ENCODE measurements around the gene OR51G2.
"Not testable (repeated sequence)": the region's sequence is repeated elsewhere in the genome, so short reads cannot be mapped to it uniquely, and the experiment has no call there.

The OR51G2 gene

DNA sequence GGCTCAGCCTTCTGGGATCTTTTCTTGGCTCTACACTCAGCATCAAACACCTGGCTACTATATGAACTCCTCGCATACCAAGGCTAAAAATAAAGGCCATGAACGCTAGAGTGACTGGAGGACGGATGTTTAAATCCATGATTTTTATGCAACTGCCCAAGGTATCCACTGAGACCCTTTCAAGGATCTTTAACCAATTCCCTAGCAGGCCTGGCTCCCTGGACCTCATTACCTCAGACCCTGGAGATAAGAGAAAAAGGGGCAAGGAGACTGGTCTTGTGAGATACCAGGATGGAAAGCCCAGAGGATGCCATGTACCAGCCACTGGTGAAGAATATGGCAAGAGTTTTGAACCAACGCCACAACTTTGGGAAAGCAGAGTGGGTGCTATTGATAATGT is at the start of gene OR51G2:
Gene OR51G2 (minus strand): TSS at position 101 of the 400 bp plus-strand sequence. CDS start 3,687 bp downstream, outside the sequence.
- no peak for DNase-seq (ENCODE audit: low spot score)

DNA sequence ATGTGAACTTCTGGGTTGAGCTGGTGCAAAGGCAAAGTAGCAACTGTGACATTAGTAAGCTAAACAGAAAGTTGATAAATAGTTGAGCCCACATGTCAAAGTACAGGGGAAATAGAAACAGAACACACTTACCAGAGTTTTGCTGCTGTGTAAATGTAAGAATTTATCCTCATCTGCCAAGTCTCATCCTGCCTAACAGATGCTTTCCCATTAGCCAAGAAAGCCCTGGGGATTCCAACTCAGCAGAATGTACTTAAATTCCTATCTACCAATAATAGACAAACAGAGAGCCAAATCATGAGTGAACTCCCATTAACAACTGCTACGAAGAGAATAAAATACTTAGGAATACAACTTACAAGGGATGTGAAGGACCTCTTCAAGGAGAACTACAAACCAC is 43.7 kb upstream of the OR51G2 start:
- no peak for DNase-seq (ENCODE audit: low spot score)

DNA sequence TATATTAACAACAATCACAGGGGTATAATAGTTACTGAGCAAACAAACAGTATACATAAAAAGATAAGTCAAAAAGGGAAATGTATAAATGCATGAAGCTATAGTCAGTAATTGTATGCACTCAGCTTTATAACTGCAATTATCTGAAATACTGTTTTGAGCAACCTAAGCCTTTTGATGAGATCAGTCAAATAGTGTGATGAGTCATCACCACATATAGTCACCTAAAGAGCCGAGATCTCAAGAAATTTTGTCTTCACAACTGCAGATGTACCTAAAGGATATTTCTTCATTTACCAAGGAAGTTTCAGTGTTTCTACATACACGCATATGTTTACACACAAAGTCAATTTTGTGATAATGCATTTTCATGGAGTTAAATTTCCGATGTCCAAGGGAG is 41.7 kb upstream of the OR51G2 start:
- DNase-seq (ENCODE audit: low spot score): no peak

DNA sequence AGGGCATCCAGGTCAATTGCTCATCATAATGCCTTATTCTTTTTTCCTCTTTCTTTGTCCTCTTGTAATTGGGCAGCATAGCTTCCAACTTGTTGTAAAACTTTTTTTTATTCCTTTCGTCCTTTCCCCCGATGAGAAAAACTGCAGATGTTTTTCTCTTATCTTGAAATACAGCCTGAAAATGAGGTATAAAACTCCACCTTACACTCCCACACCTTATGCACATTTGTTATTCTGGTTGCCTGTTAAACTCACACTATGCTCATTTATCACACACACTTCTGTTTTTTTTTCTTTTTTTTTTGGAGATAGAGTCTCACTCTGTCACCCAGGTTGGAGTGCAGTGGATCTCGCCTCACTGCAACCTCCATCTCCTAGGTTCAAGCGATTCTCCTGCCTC is 38.2 kb upstream of the OR51G2 start:
- DNase-seq (ENCODE audit: low spot score): no peak

GRCh38 chr11:4955613-4956012 is 36.5 kb upstream of the OR51G2 start, which contains the start of gene OR51A2:
Gene OR51A2, minus strand, starts transcription at chr11:4955713. Its CDS starts 0 bp downstream, at chr11:4955713.
- not testable (repeated sequence) for DNase-seq (ENCODE audit: low spot score)

DNA sequence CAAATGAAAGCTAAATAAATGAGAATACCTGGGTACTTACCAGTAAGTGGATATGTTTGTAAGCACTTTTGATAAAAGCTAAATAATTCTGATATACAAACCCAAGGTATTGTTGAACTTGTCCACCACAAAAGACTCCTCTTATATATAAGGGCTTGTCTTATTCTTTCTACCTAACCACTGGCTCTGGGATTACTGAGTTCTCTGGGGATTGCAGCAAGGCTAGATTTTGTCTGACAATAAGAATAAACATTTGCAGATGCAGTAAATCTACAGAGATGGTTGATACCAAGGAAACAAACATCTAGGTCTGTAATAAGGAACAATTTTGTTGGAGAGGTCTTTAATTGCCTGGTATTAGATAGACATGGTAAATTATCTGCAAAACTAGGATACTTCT is 28.4 kb upstream of the OR51G2 start, which contains the start of gene OR51A4:
Gene OR51A4 (minus strand): TSS at position 101 of the 400 bp plus-strand sequence. CDS start 505 bp downstream, outside the sequence.
- DNase-seq (ENCODE audit: low spot score): no peak

DNA sequence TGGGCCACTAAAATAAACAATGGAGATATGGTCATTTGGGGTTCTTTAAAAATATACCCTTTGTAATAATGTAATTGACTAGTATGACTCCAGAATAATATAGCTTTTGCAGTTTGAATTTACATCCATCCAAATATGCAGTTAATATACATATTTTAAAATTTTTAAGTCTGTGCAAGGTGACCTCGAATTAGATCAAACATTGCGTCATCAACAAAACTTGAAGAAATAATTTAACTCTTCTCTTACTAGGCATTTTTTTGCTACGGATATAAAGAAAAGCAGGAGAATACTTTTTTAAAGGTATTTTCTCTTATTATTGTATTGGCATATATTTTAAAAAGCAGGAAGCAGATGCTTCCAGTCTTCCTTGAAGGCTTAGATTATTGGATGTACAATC is 17.6 kb upstream of the OR51G2 start:
- no peak for DNase-seq (ENCODE audit: low spot score)

DNA sequence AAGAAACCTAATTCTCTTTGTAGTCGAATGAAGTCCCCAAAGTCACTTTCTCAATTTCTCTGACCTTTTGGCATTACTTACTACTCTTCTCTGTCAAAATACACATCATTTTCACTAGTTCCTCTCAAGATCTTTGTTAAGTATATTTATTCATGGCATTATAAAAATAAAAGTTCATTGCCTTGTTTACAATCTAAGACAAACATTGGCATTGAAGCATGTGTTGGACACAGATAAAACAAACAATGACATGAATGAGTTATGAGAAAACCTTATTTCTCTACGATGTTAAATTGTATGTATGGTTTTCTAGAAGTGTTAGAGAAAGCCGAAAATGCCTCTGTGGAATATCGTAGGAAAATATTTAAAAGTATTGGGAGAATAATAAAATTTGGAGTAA is 13.6 kb upstream of the OR51G2 start:
- no peak for DNase-seq (ENCODE audit: low spot score)

DNA sequence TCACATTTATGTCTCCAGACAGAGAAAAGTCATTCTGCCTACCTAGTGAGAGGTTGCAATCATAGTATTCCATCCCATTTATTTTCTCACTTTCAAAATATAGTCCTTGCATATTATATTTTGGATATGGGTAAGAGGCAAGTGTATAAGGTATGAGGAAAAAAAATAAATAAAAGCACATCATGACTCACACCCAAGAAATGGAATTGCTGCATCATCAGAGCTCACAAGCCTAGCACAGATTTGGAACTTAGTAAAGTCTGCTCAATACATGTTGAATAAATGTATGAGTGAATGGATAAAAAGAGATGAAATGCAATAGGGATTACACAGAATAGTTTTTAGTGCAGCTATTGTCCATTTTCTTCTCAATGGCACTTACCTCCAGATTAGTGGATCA is 7.5 kb upstream of the OR51G2 start:
- no peak for DNase-seq (ENCODE audit: low spot score)

GRCh38 chr11:4924239-4924638 is 5.1 kb upstream of the OR51G2 start, which contains the start of gene OR51G1:
Gene OR51G1, minus strand, starts transcription at chr11:4924339. Its CDS starts 0 bp downstream, at chr11:4924339.
- no peak for DNase-seq (ENCODE audit: low spot score)

DNA sequence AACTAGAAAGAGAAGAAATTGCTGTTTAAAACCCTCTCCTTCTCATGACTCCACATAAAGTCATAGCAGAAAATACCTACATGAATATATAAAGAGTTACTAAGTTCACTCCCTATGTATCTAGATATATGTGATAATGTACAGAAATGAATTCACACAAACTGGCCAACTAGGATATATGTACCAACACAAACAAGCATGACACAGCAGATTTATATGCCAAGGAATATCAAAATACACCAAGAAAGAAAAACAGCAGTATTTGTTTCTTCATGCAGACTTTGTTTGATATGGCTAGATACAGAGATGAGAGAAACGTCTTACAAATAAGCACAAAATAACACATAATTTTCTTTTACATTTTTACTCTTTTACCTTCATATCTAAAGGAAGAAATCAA is 3.2 kb upstream of the OR51G2 start:
- no peak for DNase-seq (ENCODE audit: low spot score)

DNA sequence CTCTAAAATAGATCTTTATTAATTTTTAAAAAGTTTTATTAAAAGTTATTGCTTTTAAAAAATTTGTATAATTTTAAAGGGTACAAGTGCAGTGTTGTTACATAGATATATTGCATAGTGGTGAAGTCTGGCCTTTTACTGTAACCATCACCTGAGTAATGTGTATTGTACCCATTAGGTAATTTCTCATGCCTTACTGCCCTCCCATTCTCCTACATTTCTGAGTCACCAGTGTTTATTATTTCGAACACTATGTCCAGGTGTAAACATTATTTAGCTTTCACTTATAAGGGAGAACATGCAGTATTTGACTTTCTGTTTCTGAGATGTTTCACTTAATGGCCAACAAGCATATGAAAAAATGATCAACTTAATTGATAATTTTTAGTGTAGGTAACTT is 2.6 kb upstream of the OR51G2 start:
- no peak for DNase-seq (ENCODE audit: low spot score)

- no peak for DNase-seq (ENCODE audit: low spot score)
Observed at GRCh38 chr11:4916581-4916980, 2.6 kb downstream of the OR51G2 start.

GRCh38 chr11:4903484-4903883 is 15.7 kb downstream of the OR51G2 start, which contains the start of gene OR51A7:
Gene OR51A7, plus strand, starts transcription at chr11:4903783. Its CDS starts 3,587 bp downstream, at chr11:4907370.
- no peak for DNase-seq (ENCODE audit: low spot score)

DNA sequence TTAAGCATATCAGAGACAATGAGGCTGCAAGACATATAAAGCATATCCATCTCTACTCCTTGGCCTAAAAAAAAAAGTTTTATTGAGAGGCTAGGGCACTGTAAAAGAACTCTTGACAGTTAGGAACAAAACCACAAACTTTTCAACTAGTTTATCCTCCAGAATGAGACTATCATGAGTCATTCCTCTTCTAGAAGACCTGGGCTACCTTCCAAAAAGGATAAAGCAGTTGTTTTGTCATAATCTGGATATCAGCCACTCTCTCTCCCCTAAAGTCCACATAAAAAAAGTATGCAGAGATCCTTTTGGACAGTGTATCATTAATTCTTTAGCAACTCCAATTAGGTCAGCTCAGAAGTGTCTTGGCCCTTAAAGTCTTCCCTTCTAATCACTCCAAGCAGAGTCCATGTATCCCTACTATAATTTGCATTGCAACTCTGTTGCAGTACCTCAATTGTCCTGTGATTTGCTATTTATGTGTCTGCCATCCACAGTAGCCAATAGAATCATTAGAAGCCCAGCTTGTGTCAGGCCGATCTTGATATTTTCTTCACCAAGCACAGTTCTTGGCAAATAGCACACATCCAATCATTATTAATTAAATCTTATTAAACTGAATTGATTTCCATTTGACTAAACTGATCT is 27.0 kb downstream of the OR51G2 start:
- no peak for DNase-seq (ENCODE audit: low spot score)

GRCh38 chr11:4890279-4890678 is 28.9 kb downstream of the OR51G2 start:
- no peak for DNase-seq (ENCODE audit: low spot score)

GRCh38 chr11:4887591-4887990 is 31.6 kb downstream of the OR51G2 start:
- no peak for DNase-seq (ENCODE audit: low spot score)

DNA sequence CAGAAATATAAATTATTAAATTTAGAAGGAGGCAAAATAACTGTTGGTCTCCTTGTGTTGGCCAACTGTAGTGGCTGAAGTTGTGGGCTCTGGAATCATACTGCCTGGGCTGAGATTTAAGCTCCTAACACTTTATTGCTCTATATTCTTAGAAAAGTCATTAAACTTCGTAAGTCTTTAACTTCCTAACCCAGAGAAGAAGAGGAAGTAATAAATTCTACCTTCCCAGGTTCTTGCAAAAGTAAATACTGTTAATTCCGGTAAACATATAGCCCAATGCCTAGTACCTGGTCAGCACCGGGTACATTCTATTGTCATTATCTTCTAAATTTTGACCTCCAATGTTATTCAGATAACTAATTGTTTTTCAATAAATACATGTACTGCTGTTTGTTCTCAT is 33.0 kb downstream of the OR51G2 start:
- no peak for DNase-seq (ENCODE audit: low spot score)

DNA sequence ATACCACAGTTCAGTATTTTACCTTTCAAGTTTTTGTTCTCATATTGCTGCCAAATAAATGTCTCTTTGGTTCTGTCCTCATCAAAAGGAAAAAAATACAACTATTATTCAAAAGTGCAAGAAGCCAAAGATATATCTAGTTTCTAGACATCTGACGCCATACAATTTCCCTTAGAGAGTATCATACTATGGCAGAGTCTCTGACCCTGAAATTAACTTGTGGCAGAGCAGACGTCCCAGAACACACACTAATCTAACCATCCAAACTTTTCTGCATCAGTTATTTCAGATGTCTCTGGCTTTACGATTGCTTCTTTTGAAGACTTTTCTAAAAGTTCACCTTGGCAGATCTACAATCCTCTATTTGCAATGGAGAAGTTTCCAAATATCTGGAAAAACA is 34.8 kb downstream of the OR51G2 start:
- no peak for DNase-seq (ENCODE audit: low spot score)

DNA sequence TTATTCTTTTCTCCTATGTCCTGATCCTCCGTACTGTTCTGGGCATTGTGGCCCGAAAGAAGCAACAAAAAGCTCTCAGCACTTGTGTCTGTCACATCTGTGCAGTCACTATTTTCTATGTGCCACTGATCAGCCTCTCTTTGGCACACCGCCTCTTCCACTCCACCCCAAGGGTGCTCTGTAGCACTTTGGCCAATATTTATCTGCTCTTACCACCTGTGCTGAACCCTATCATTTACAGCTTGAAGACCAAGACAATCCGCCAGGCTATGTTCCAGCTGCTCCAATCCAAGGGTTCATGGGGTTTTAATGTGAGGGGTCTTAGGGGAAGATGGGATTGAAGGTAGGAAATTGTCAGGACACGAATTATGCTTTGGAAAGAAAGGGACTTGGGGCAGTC is 36.6 kb downstream of the OR51G2 start:
- no peak for DNase-seq (ENCODE audit: low spot score)

DNA sequence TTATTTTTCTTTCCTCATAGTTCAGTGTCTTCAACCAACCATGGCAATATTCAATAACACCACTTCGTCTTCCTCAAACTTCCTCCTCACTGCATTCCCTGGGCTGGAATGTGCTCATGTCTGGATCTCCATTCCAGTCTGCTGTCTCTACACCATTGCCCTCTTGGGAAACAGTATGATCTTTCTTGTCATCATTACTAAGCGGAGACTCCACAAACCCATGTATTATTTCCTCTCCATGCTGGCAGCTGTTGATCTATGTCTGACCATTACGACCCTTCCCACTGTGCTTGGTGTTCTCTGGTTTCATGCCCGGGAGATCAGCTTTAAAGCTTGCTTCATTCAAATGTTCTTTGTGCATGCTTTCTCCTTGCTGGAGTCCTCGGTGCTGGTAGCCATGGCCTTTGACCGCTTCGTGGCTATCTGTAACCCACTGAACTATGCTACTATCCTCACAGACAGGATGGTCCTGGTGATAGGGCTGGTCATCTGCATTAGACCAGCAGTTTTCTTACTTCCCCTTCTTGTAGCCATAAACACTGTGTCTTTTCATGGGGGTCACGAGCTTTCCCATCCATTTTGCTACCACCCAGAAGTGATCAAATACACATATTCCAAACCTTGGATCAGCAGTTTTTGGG is 37.2 kb downstream of the OR51G2 start, which contains the start of gene OR51T1:
Gene OR51T1 (plus strand): TSS at position 41 of the 641 bp plus-strand sequence. CDS start 0 bp downstream, at position 41.
- no peak for DNase-seq (ENCODE audit: low spot score)

DNA sequence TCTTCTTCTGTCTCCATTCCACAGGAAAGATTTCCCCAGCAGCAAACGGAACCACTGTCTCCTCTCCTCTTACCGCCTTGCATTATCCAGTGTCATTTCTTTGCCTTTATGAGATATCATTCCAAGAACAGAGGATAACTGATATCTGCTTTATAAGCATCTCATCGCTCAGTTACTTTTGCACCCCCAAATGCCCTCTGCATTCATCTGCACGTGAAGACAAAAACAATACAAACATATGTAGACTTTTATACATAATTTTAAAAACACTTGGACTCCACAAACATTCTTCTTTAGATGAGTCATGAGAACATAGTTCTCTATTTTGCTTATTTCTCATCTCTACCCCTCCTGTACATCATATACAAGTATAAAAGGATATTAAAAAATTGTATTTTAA is 38.0 kb downstream of the OR51G2 start:
- no peak for DNase-seq (ENCODE audit: low spot score)

DNA sequence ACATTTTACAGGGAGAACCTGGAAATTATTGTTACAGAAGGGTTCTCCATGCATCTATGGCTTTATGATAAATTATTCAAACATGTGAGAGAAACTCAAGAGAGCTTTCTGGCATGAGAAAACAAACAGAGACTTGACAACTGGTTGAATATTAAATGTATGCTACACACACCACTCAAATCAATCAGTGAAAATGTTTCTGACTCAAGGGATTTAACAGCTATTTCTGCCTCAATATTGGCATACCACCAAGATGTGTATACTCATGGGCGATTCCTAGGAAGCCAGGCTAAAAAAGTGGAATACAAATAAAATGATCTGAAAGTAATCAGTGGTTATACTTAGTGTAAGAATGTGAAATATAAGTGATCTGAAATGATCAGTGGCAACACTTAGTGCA is 53.3 kb downstream of the OR51G2 start:
- no peak for DNase-seq (ENCODE audit: low spot score)
